SK-N-SH (cell line): ENCODE measurements around the gene CDH13. TPM values are rescaled to one million over a fixed set of nuclear protein-coding genes. Genes with fewer than 3 reads are reported as not detected.
A peak's percentile ranks its signal among the peaks of the same experiment; 100 is the strongest.

ENCODE experiments used
- CTCF ChIA-PET: fragments of 300-600, 350-600 bp; formaldehyde crosslinking; extraction: SDS; loops from one replicate; lab custom pipeline; 2021; lab: Yijun Ruan, JAX
- POLR2A ChIA-PET: fragments of 350-600 bp; sonication (Branson Sonifier 250); formaldehyde crosslinking; extraction: SDS; loops from one replicate; lab custom pipeline; 2020; ENCODE audit warnings: antibody characterized with exemption, inconsistent platforms; lab: Yijun Ruan, JAX
- DNase-seq: peaks from one replicate; pipeline ENCODE4 v3.0.0; 2012
- H2AFZ ChIP-seq: fragments of 200-600 bp; sonication (generic); 2 replicates; pipeline ENCODE4 v1.8.1; 2016; ENCODE audit warnings: antibody characterized with exemption, mild to moderate bottlenecking, low read depth
- H3F3A ChIP-seq: fragments of 200-600 bp; sonication (generic); replicated peaks from 2 replicates; pipeline ENCODE3; 2016; ENCODE audit warnings: antibody characterized with exemption, mild to moderate bottlenecking; ENCODE audit not compliant: insufficient read depth
- H3K27ac ChIP-seq, 2 experiments: fragments of 200-500 bp in 1 of 2; fragments of 200-600 bp in 1 of 2; sonication (Bioruptor generic) in 1 of 2; sonication (generic), shearing (Covaris generic) in 1 of 2; 2 replicates each; pipeline versions ENCODE4 v1.5.1 to v1.6.1; 2014 to 2016; ENCODE audit warnings: low read depth in 2 of 2, inconsistent platforms in 1 of 2, low read length in 1 of 2, mild to moderate bottlenecking in 1 of 2, mixed read lengths in 1 of 2
- H3K27me3 ChIP-seq: fragments of 200-600 bp; sonication (generic), shearing (Covaris generic); 2 replicates; pipeline ENCODE4 v1.6.1; 2016; ENCODE audit warnings: mixed run types; ENCODE audit not compliant: insufficient read depth
- H3K36me3 ChIP-seq, 2 experiments: fragments of 200-500 bp in 1 of 2; fragments of 200-600 bp in 1 of 2; sonication (Bioruptor generic) in 1 of 2; sonication (generic) in 1 of 2; replicated peaks in 1 of 2; 2 replicates each; pipeline versions ENCODE3 to v1.5.1; 2014 to 2016; ENCODE audit warnings: low read length in 1 of 2, mild to moderate bottlenecking in 1 of 2; ENCODE audit not compliant: insufficient read depth in 2 of 2, control insufficient read depth in 1 of 2
- H3K4me1 ChIP-seq, 2 experiments: fragments of 200-500 bp in 1 of 2; fragments of 200-600 bp in 1 of 2; sonication (Bioruptor generic) in 1 of 2; sonication (generic), shearing (Covaris generic) in 1 of 2; 2 replicates each; pipeline versions ENCODE4 v1.5.1 to v1.6.1; 2014 to 2016; ENCODE audit warnings: low read depth in 1 of 2, low read length in 1 of 2, mixed run types in 1 of 2; ENCODE audit not compliant: insufficient read depth in 2 of 2, control insufficient read depth in 1 of 2
- H3K4me2 ChIP-seq: fragments of 200-600 bp; sonication (generic), shearing (Covaris generic); 2 replicates; pipeline ENCODE4 v1.6.1; 2017; ENCODE audit warnings: mixed run types
- H3K4me3 ChIP-seq, 2 experiments: fragments of 200-500 bp in 1 of 2; fragments of 200-600 bp in 1 of 2; sonication (Bioruptor generic) in 1 of 2; sonication (generic), shearing (Covaris generic) in 1 of 2; 2 replicates each; pipeline versions ENCODE4 v1.5.1 to v1.8.1; 2014 to 2016; ENCODE audit warnings: low read depth in 2 of 2, inconsistent platforms in 1 of 2, low read length in 1 of 2, mild to moderate bottlenecking in 1 of 2, mixed read lengths in 1 of 2, moderate library complexity in 1 of 2
- H3K79me2 ChIP-seq: fragments of 200-600 bp; sonication (generic); 2 replicates; pipeline ENCODE4 v1.8.1; 2017; ENCODE audit warnings: mild to moderate bottlenecking; ENCODE audit not compliant: insufficient read depth
- H3K9ac ChIP-seq: fragments of 200-600 bp; sonication (generic); 2 replicates; pipeline ENCODE4 v1.6.1; 2017; ENCODE audit warnings: mixed run types
- H3K9me2 ChIP-seq: fragments of 200-600 bp; sonication (generic); 2 replicates; pipeline ENCODE4 v1.6.1; 2017; ENCODE audit warnings: mixed run types
- H3K9me3 ChIP-seq: fragments of 200-600 bp; sonication (generic); 2 replicates; pipeline ENCODE4 v1.6.1; 2017; ENCODE audit warnings: mixed run types, mild to moderate bottlenecking, moderate library complexity
- H4K20me1 ChIP-seq: fragments of 200-600 bp; sonication (generic); 2 replicates; pipeline ENCODE4 v1.6.1; 2017; ENCODE audit warnings: mild to moderate bottlenecking, mixed run types; ENCODE audit not compliant: insufficient read depth
- EZH2phosphoT487 ChIP-seq: fragments of 200-600 bp; sonication (generic); IDR thresholded peaks from 2 replicates; pipeline ENCODE4 v1.6.1; 2017; ENCODE audit warnings: low read depth, mixed run types, mild to moderate bottlenecking, antibody characterized with exemption, moderate library complexity, borderline replicate concordance
- FOXJ3 ChIP-seq: sonication (generic); formaldehyde crosslinking; IDR thresholded peaks from 2 replicates; pipeline ENCODE4 v1.5.1; 2020; ENCODE audit warnings: mild to moderate bottlenecking, missing genetic modification reagents
- JUND ChIP-seq: IDR thresholded peaks from 2 replicates; pipeline ENCODE4 v1.4.0; 2012
- MEF2A ChIP-seq: IDR thresholded peaks from 2 replicates; pipeline ENCODE4 v1.4.0; 2012; ENCODE audit warnings: low read depth, borderline replicate concordance
- NRF1 ChIP-seq: IDR thresholded peaks from 2 replicates; pipeline ENCODE4 v1.6.1; 2012; ENCODE audit warnings: low read depth, mild to moderate bottlenecking, low read length
- POLR2AphosphoS5 ChIP-seq: IDR thresholded peaks from 2 replicates; pipeline ENCODE4 v1.6.1; 2012; ENCODE audit warnings: low read depth, low read length
- RAD21 ChIP-seq: IDR thresholded peaks from 2 replicates; pipeline ENCODE4 v1.6.1; 2012; ENCODE audit warnings: mild to moderate bottlenecking, low read length
- RXRA ChIP-seq: IDR thresholded peaks from 2 replicates; pipeline ENCODE4 v1.4.0; 2012; ENCODE audit warnings: low read depth, mild to moderate bottlenecking, borderline replicate concordance
- SIN3A ChIP-seq: IDR thresholded peaks from 2 replicates; pipeline ENCODE4 v1.6.1; 2012; ENCODE audit warnings: low read depth, mild to moderate bottlenecking, low read length, moderate library complexity, borderline replicate concordance
- SMC3 ChIP-seq: IDR thresholded peaks from 2 replicates; pipeline ENCODE4 v1.6.1; 2012; ENCODE audit warnings: low read depth, low read length, improper control_type of control experiment
- TCF12 ChIP-seq: IDR thresholded peaks from 2 replicates; pipeline ENCODE4 v1.4.0; 2012
- TEAD4 ChIP-seq: IDR thresholded peaks from 2 replicates; pipeline ENCODE4 v1.4.0; 2012; ENCODE audit warnings: mild to moderate bottlenecking, borderline replicate concordance; ENCODE audit not compliant: insufficient read depth
- WGBS: methylation state at CpG from one replicate; pipeline ENCODE4 v1.1.6; 2017; ENCODE audit warnings: low lambda C conversion rate; 5-methylcytosine and 5-hydroxymethylcytosine counted together
- polyA plus RNA-seq, 3 experiments: library from polyadenylated mRNA; depleted of rRNA; stranded (reverse); fragments of >200 nt; gene quantifications; 2 replicates each; pipeline ENCODE4 v1.2.3, GENCODE V29; 2012
- TF ChIP-seq, protein P1 (sequence below): fragments of 150-350 bp; IDR thresholded peaks from 2 replicates; pipeline ENCODE4 v1.6.1; 2017; ENCODE audit warnings: antibody characterized with exemption, low read length, low read depth, borderline replicate concordance
- TF ChIP-seq, protein P2 (sequence below): fragments of 150-350 bp; IDR thresholded peaks from 2 replicates; pipeline ENCODE4 v1.6.1; 2016; ENCODE audit warnings: mild to moderate bottlenecking, low read depth, low read length

Gene CDH13
- polyA plus RNA-seq, 1 of the 3 experiments (the other 2 are of a cell fraction), result 93.0 TPM

DNA sequence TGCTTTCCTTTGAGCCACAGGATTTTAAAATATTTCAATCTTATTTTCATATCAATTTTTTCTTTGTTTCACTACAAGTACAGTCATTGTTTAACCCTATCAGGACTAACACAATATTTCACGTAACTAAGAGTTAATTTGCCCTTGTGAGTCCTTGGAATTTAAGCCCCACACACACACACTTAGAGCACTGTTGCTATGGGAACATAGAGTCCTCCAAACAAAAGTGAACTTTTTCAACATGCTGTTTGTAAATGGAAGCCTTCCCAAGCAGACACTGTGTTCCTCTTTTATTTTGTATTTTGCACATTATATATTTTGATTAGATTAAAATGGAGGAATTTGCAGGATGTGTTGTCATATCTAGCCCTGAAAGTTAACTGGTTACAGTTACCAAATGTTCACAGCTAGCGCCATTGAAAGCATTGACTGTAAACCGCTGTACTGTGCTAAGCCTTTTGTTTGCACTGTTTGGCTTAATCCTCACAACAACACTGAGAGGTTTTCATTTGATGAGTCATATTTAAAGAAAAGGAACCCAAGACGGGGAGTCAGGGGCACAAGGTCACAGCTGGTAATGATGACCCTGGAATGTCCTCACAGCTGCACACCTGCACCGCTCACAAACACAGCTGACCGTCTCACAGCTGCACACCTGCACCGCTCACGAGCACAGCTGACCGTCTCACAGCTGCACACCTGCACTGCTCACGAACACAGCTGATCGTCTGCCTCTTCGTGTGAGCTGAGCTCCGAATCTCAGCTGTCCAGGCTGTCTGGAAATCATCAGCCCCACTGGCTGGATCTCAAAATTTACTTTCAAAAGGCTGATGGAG lies 1187.3 kb downstream of the CDH13 start:
- no peak for DNase-seq
- Histone ChIP-seq H4K20me1 (no peaks in the 10 kb centered on the region; the same call in 1 of the 2 replicates), H3K79me2 (peaks cover 35% of the 10 kb centered on the region), H3K36me3 (peaks cover 27 to 41% of the 10 kb centered on the region in 2 experiments), H3K4me2 (peak overlapping the region; percentile 43; the same call in 1 of the 2 replicates), H3K9me3 (no peaks in the 10 kb centered on the region), H3K4me1 (peaks cover 8 to 9% of the 10 kb centered on the region in 2 experiments; a peak in 3 of 4 replicates), H2AFZ (no peak overlapping the region)
- TF ChIP-seq TCF12, result peak; percentile 86
- TF ChIP-seq NRF1, result no peak
- TF ChIP-seq RXRA, result peak; percentile 11; the same call in 1 of the 2 replicates
- 0 out of 2 replicates have a peak, but pooled peaks have one; percentile 13 for TF ChIP-seq POLR2AphosphoS5
- TF ChIP-seq, all 33 proteins: peak for 3
- H3K4me3 ChIP-seq, result no peak overlapping the region; a peak in 1 of 4 replicates
- WGBS, result 36% methylated on average over 13 of the region's 13 CpGs
- H3K27me3 ChIP-seq, result no peaks in the 10 kb centered on the region; the same call in 1 of the 2 replicates
- H3K9ac ChIP-seq, result no peak overlapping the region
- peak overlapping the region; percentile 39 to 54; a peak in 3 of 4 replicates for H3K27ac ChIP-seq
- no peaks in the 10 kb centered on the region for H3K9me2 ChIP-seq
- ChIA-PET CTCF (interaction anchor here (1.1 to 3.7 kb wide), 3 partner anchors 11 to 112 kb away, joined by 3 to 32 read pairs (median 3); no protein-coding TSS in a partner anchor), POLR2A (interaction anchor here (1.0 kb wide), 1 partner anchor 11 kb away, joined by 3 read pairs; no protein-coding TSS in a partner anchor)
- peaks cover 9% of the 10 kb centered on the region for H3F3A ChIP-seq

DNA sequence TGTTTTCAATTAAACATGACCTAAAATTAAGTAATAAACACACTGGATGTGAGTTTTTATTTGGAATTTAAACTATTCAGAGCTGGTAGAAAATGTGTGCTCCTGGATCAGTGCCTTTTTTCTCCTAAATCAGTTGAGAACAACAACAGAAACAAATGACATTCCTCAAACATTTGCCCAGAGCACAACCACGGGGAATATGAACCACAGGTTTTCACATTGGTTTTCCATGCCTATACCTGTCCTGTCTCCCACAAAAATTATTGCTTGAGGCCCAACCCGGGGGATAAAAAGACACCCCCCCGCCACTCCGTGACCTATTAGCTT lies 1187.9 kb downstream of the CDH13 start:
- Histone ChIP-seq H3K27ac (peak overlapping the region in 1 of 2 experiments; percentile 54; a peak in 1 of 4 replicates), H3K4me3 (no peak overlapping the region), H3K4me1 (peaks cover 7 to 8% of the 10 kb centered on the region in 2 experiments; a peak in 3 of 4 replicates), H3K9me3 (no peaks in the 10 kb centered on the region), H4K20me1 (no peaks in the 10 kb centered on the region; the same call in 1 of the 2 replicates), H3K27me3 (no peaks in the 10 kb centered on the region; the same call in 1 of the 2 replicates), H3K79me2 (peaks cover 29% of the 10 kb centered on the region), H2AFZ (no peak overlapping the region), H3K4me2 (peak overlapping the region; percentile 43; the same call in 1 of the 2 replicates), H3F3A (peaks cover 9% of the 10 kb centered on the region), H3K9ac (no peak overlapping the region), H3K9me2 (no peaks in the 10 kb centered on the region)
- POLR2A ChIA-PET, result interaction anchor here (1.0 kb wide), 1 partner anchor 10 kb away, joined by 3 read pairs; no protein-coding TSS in a partner anchor
- WGBS, result 84% methylated on average over 4 of the region's 4 CpGs
- CTCF ChIA-PET, result interaction anchor here (1.1 to 3.7 kb wide), 4 partner anchors 11 to 111 kb away, joined by 3 to 32 read pairs (median 3); no protein-coding TSS in a partner anchor
- TF ChIP-seq, protein P1, sequence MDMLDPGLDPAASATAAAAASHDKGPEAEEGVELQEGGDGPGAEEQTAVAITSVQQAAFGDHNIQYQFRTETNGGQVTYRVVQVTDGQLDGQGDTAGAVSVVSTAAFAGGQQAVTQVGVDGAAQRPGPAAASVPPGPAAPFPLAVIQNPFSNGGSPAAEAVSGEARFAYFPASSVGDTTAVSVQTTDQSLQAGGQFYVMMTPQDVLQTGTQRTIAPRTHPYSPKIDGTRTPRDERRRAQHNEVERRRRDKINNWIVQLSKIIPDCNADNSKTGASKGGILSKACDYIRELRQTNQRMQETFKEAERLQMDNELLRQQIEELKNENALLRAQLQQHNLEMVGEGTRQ, result no peak
- TF ChIP-seq, all 33 proteins: peak for 0
- peaks cover 27 to 36% of the 10 kb centered on the region in 2 experiments for H3K36me3 ChIP-seq
- DNase-seq, result no peak

DNA sequence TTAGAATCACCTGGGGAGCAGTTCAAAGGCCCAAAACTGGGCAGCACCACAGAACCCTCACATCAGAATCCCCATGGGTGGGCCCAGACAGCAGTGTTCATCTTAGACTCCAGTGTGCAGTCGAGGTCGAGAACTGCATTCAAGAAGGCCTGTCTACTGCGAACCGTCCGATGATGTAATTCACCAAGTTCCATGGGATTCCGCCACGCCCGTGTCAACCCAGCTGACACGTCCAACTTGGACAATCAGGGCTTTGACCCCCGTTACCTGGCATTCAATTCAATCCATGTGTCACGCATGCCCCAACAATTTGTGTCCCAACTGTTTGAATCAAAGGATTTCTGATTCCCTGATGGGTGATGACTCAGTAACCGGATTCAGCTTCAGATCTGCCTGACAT lies 1190.3 kb downstream of the CDH13 start:
- Histone ChIP-seq H3K4me3 (no peak overlapping the region), H3K4me2 (no peak overlapping the region), H4K20me1 (no peaks in the 10 kb centered on the region; the same call in 1 of the 2 replicates), H3K27ac (no peak overlapping the region), H3K36me3 (peaks cover 8 to 13% of the 10 kb centered on the region in 2 experiments), H3K27me3 (no peaks in the 10 kb centered on the region; the same call in 1 of the 2 replicates), H3K9me3 (no peaks in the 10 kb centered on the region), H3K9me2 (no peaks in the 10 kb centered on the region), H2AFZ (no peak overlapping the region), H3K4me1 (peaks cover 0 to 7% of the 10 kb centered on the region in 2 experiments; a peak in 2 of 4 replicates), H3F3A (peaks cover 6% of the 10 kb centered on the region), H3K9ac (no peak overlapping the region), H3K79me2 (peaks cover 5% of the 10 kb centered on the region; the same call in 1 of the 2 replicates)
- DNase-seq, result no peak
- ChIA-PET CTCF (interaction anchor here (1.3 kb wide), 1 partner anchor 9 kb away, joined by 6 read pairs; no protein-coding TSS in a partner anchor), POLR2A (no interaction called here)
- WGBS, result 80% methylated on average over 11 of the region's 12 CpGs
- TF ChIP-seq POLR2AphosphoS5 (no peak), TEAD4 (no peak), NRF1 (no peak), EZH2phosphoT487 (no peak), FOXJ3 (CRISPR knock-in tag) (no peak), SMC3 (no peak), SIN3A (no peak), RAD21 (no peak), JUND (no peak), MEF2A (no peak)
- TF ChIP-seq, protein P2, sequence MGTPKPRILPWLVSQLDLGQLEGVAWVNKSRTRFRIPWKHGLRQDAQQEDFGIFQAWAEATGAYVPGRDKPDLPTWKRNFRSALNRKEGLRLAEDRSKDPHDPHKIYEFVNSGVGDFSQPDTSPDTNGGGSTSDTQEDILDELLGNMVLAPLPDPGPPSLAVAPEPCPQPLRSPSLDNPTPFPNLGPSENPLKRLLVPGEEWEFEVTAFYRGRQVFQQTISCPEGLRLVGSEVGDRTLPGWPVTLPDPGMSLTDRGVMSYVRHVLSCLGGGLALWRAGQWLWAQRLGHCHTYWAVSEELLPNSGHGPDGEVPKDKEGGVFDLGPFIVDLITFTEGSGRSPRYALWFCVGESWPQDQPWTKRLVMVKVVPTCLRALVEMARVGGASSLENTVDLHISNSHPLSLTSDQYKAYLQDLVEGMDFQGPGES, result no peak
